Ascending aorta (tissue), 2 donors: ENCODE data around the gene FHIT. TPM values are rescaled to one million over a fixed set of nuclear protein-coding genes. Genes with fewer than 3 reads are reported as not detected.

Source experiments
- DNase-seq, 2 donors: peaks; one replicate each; pipeline ENCODE4 v3.0.0-alpha.2; 2019; ENCODE audit warnings: low spot score in 2 of 2
- H3K27ac ChIP-seq, 2 donors: fragments of 200-600 bp; sonication (generic); one replicate each; pipeline ENCODE4 v1.5.1; 2016 to 2017; ENCODE audit warnings: mild to moderate bottlenecking in 1 of 2
- H3K27me3 ChIP-seq: fragments of 200-600 bp; sonication (generic); one replicate; pipeline ENCODE4 v1.5.1; 2017
- H3K36me3 ChIP-seq, 2 donors: fragments of 200-600 bp; sonication (generic); one replicate each; pipeline ENCODE4 v1.5.1; 2016
- H3K4me1 ChIP-seq, 2 donors: fragments of 200-600 bp; sonication (generic); one replicate each; pipeline ENCODE4 v1.5.1; 2016 to 2017; ENCODE audit warnings: mild to moderate bottlenecking in 1 of 2
- H3K4me3 ChIP-seq, 2 donors: fragments of 200-600 bp; sonication (generic); one replicate each; pipeline ENCODE4 v1.5.1; 2016 to 2017; ENCODE audit warnings: mild to moderate bottlenecking in 1 of 2
- H3K9me3 ChIP-seq, 2 donors: fragments of 200-600 bp; sonication (generic); one replicate each; pipeline ENCODE4 v1.5.1; 2016
- CTCF ChIP-seq, 3 experiments: fragments of 200-600 bp in 2 of 3; fragments of 450-650 bp in 1 of 3; sonication (generic) in 2 of 3; IDR thresholded peaks; one replicate each; pipeline ENCODE4 v1.5.1; 2016 to 2019; ENCODE audit warnings: antibody characterized with exemption in 3 of 3, mild to moderate bottlenecking in 1 of 3, moderate library complexity in 1 of 3
- intact Hi-C: fragments of 100-400 bp; cut with DNase I; formaldehyde crosslinking; loops from one replicate; pipeline ENCODE4 v1.15.1; 2023
- total RNA-seq: library from RNA; depleted of rRNA; stranded (reverse); fragments of >200 nt; gene quantifications from one replicate; pipeline ENCODE4 v1.1.0, GENCODE V29; 2016

The FHIT gene
- total RNA-seq, 1 donor from 2014 or later: 0.21 TPM

GRCh38 chr3:60932643-60933042 lies 318.6 kb downstream of the FHIT start:
- Histone ChIP-seq H3K9me3 (no peaks in the 10 kb centered on the region), H3K4me1 (no peaks in the 10 kb centered on the region), H3K27me3 (no peaks in the 10 kb centered on the region), H3K36me3 (no peaks in the 10 kb centered on the region), H3K27ac (no peak overlapping the region), H3K4me3 (no peak overlapping the region)
- intact Hi-C loops: no loop called here
- no peak for TF ChIP-seq CTCF (IDR thresholded peaks at IDR 0.05)
- DNase-seq: no peak

- intact Hi-C loops: no loop called here
- no peaks in the 10 kb centered on the region for H3K9me3 ChIP-seq
- no peak for DNase-seq
- H3K27me3 ChIP-seq: no peaks in the 10 kb centered on the region
- TF ChIP-seq CTCF (IDR thresholded peaks at IDR 0.05): no peak
- no peak overlapping the region for H3K27ac ChIP-seq
- H3K36me3 ChIP-seq: no peaks in the 10 kb centered on the region
- no peak overlapping the region for H3K4me3 ChIP-seq
- H3K4me1 ChIP-seq: no peaks in the 10 kb centered on the region
Observed at GRCh38 chr3:60932170-60932569, 319.1 kb downstream of the FHIT start.

- intact Hi-C loops: no loop called here
Observed at GRCh38 chr3:60931452-60931851, 319.8 kb downstream of the FHIT start.

GRCh38 chr3:60920519-60920918 lies 330.7 kb downstream of the FHIT start:
- Histone ChIP-seq H3K36me3 (no peaks in the 10 kb centered on the region), H3K4me3 (no peak overlapping the region), H3K9me3 (no peaks in the 10 kb centered on the region), H3K27me3 (no peaks in the 10 kb centered on the region), H3K27ac (no peak overlapping the region), H3K4me1 (no peaks in the 10 kb centered on the region)
- no peak for DNase-seq
- intact Hi-C loops: no loop called here
- TF ChIP-seq CTCF (IDR thresholded peaks at IDR 0.05): no peak

More at GRCh38 chr3:60931452-60931851, 319.8 kb downstream of the FHIT start:
- DNase-seq: no peak
- Histone ChIP-seq H3K4me3 (no peak overlapping the region), H3K36me3 (no peaks in the 10 kb centered on the region), H3K4me1 (no peaks in the 10 kb centered on the region), H3K27me3 (no peaks in the 10 kb centered on the region), H3K9me3 (no peaks in the 10 kb centered on the region), H3K27ac (no peak overlapping the region)
- TF ChIP-seq CTCF (IDR thresholded peaks at IDR 0.05): no peak

GRCh38 chr3:60919296-60919695 lies 332.0 kb downstream of the FHIT start:
- no peak for DNase-seq
- TF ChIP-seq CTCF (IDR thresholded peaks at IDR 0.05): no peak
- no peak overlapping the region for H3K27ac ChIP-seq
- no peaks in the 10 kb centered on the region for H3K36me3 ChIP-seq
- intact Hi-C loops: no loop called here
- H3K27me3 ChIP-seq: no peaks in the 10 kb centered on the region
- H3K9me3 ChIP-seq: no peaks in the 10 kb centered on the region
- no peaks in the 10 kb centered on the region for H3K4me1 ChIP-seq
- no peak overlapping the region for H3K4me3 ChIP-seq

GRCh38 chr3:60917141-60917540 lies 334.1 kb downstream of the FHIT start:
- Histone ChIP-seq H3K27me3 (no peaks in the 10 kb centered on the region), H3K27ac (no peak overlapping the region), H3K4me3 (no peak overlapping the region), H3K9me3 (no peaks in the 10 kb centered on the region), H3K36me3 (no peaks in the 10 kb centered on the region), H3K4me1 (no peaks in the 10 kb centered on the region)
- TF ChIP-seq CTCF (IDR thresholded peaks at IDR 0.05): no peak
- DNase-seq: no peak
- intact Hi-C loops: no loop called here
